Activated naive CD4-positive, alpha-beta T cell treated with anti-CD3 and anti-CD28 coated beads, Interleukin-2, amount 50 U/mL, for 24 hours (primary cell): ENCODE measurements around the gene C22orf31.
A peak's percentile ranks its signal among the peaks of the same experiment; 100 is the strongest.
"Not testable (repeated sequence)": the region's sequence is repeated elsewhere in the genome, so short reads cannot be mapped to it uniquely, and the experiment has no call there.

Experiments used
- H3K27ac Mint-ChIP-seq: one replicate; pipeline ENCODE4 v1.8.0; 2021; ENCODE audit warnings: mild to moderate bottlenecking, mixed read lengths
- H3K27me3 Mint-ChIP-seq: one replicate; pipeline ENCODE4 v1.8.0; 2021; ENCODE audit warnings: mixed read lengths
- H3K36me3 Mint-ChIP-seq: one replicate; pipeline ENCODE4 v1.8.0; 2021; ENCODE audit warnings: mixed read lengths
- H3K4me1 Mint-ChIP-seq: one replicate; pipeline ENCODE4 v1.8.0; 2021; ENCODE audit warnings: mixed read lengths
- H3K4me3 Mint-ChIP-seq: one replicate; pipeline ENCODE4 v1.8.0; 2021; ENCODE audit warnings: mild to moderate bottlenecking, mixed read lengths
- H3K9me3 Mint-ChIP-seq: one replicate; pipeline ENCODE4 v1.8.0; 2021; ENCODE audit warnings: mixed read lengths

C22orf31 gene

GRCh38 chr22:29088809-29089208 is 27.2 kb upstream of the C22orf31 start:
- Mint-ChIP-seq H3K27me3 (peaks cover 10% of the 10 kb centered on the region), H3K9me3 (no peaks in the 10 kb centered on the region), H3K36me3 (no peaks in the 10 kb centered on the region), H3K4me3 (no peak overlapping the region), H3K27ac (no peak overlapping the region), H3K4me1 (no peaks in the 10 kb centered on the region)

DNA sequence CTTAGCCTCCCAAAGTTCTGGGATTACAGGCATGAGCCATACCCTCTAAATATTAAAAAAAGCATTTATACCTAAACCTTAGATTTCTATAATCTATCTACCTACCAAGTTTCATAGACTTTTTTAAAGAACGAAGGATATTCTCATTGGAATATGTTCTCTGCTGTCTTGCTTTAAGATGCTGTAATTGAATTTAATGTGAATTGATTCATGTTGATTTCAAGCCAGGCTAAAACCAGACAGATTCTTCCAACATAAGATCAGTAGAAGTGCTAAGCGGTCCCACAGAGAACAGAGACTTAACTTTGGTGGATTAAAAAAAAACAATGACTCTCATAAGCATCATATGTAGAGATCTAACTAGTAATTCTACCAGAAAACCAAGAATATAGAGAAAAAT is 25.4 kb upstream of the C22orf31 start:
- H3K27ac Mint-ChIP-seq: no peak overlapping the region
- H3K4me3 Mint-ChIP-seq: no peak overlapping the region
- H3K27me3 Mint-ChIP-seq: peaks cover 9% of the 10 kb centered on the region
- no peaks in the 10 kb centered on the region for H3K4me1 Mint-ChIP-seq
- no peaks in the 10 kb centered on the region for H3K36me3 Mint-ChIP-seq
- no peaks in the 10 kb centered on the region for H3K9me3 Mint-ChIP-seq

DNA sequence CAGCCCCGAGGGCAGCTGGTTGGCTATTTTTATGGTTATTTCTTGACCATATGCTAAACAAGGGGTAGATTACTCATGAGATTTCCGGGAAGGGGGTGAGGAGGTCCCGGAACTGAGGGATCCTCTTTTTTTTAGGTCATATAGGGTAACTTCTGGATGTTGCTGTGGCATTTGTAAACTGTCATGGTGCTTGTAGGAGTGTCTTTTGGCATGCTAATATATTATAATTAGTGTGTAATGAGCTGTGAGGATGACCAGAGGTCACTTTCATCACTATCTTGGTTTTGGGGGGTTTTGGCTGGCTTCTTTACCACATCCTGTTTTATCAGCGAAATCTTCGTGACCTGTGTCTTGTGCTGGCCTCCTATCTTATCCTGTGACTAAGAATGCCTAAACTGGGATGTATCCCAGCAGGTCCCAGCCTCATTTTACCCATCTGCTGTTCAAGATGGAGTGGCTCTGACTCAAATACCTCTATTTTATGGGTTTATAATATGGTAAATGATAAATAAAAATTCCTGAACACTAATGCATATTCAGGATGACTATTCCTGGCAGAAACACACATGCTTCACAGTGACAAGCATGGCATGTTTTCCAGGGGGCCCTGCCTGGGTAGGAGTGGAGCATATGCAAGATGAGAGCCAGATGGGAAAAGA is 22.4 kb upstream of the C22orf31 start:
- no peak overlapping the region for H3K27ac Mint-ChIP-seq
- H3K27me3 Mint-ChIP-seq: peaks cover 10% of the 10 kb centered on the region
- H3K4me3 Mint-ChIP-seq: no peak overlapping the region
- H3K36me3 Mint-ChIP-seq: no peaks in the 10 kb centered on the region
- H3K9me3 Mint-ChIP-seq: no peaks in the 10 kb centered on the region
- no peaks in the 10 kb centered on the region for H3K4me1 Mint-ChIP-seq

- peaks cover 14% of the 10 kb centered on the region for H3K27me3 Mint-ChIP-seq
- H3K4me1 Mint-ChIP-seq, H3K27ac Mint-ChIP-seq, H3K36me3 Mint-ChIP-seq, H3K4me3 Mint-ChIP-seq, H3K9me3 Mint-ChIP-seq: not testable (repeated sequence)
Observed at GRCh38 chr22:29083576-29083932, 21.9 kb upstream of the C22orf31 start.

DNA sequence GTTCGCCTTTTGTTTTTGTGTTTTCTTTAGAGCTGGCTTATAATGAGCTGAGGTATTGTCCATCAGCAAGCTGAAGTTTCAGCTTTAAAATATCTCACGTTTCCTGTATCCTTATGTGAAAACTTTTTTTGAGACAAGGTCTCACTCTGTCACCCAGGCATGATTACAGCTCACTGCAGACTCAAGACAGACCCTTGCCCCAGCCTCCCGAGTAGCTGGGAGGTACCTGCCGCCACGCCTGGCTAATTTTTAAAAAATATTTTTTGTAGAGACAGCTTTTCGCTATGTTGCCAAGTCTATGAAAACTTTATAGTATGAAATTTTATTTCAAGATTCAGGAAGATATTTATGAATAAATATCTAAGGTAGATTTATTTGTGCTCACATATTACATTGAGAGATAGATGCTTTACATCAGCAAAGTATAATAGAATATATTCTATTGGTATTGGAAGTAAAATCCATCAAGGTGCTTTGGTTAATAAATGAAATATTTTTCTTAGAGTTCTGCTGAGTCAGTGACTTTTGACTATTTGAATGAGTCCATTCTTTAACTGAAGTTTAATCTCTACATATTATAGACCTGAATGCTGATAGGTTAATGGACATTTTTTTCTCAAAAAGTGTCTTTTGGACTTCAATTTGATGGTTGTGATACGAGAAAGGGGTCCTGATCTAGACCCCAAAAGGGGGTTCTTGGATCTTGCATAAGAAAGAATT is 21.4 kb upstream of the C22orf31 start:
- Mint-ChIP-seq H3K4me3 (no peak overlapping the region), H3K27ac (no peak overlapping the region), H3K9me3 (no peaks in the 10 kb centered on the region), H3K27me3 (peaks cover 17% of the 10 kb centered on the region), H3K36me3 (no peaks in the 10 kb centered on the region), H3K4me1 (no peaks in the 10 kb centered on the region)

DNA sequence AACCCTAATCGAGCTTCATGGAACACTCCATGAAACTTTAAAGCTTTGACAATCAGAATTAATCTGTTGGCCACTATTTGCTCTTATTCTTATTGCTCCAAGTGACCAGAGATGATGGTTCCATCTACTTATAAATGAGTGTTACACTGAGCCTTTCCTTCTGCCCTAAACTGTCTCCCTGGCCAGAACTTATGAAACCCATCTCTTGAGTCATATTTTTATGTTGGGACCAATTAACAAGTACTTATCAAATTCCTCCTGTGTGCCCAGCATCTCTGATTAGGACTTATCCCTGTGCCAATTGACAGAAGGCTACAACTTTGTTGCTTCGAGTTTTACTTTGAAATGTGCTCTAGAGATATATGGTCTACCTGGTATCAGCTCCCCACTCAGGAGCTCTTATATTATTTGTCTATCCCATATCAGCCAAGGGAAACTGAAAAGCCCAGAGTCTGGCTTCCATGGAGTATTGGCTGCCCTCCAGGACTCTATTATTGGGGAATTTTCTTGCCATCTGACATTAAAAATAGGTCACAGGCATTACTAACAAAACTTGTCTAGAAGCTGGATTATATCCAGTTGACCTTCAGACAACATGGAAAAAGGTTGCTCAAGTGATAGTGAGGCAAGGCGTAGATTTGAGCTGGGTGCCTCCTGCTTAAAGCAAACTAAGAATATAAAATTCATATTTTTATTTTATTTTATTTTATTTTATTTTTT is 20.0 kb upstream of the C22orf31 start:
- H3K9me3 Mint-ChIP-seq: no peaks in the 10 kb centered on the region
- H3K36me3 Mint-ChIP-seq: no peaks in the 10 kb centered on the region
- peaks cover 17% of the 10 kb centered on the region for H3K27me3 Mint-ChIP-seq
- H3K27ac Mint-ChIP-seq: no peak overlapping the region
- no peaks in the 10 kb centered on the region for H3K4me1 Mint-ChIP-seq
- H3K4me3 Mint-ChIP-seq: no peak overlapping the region

DNA sequence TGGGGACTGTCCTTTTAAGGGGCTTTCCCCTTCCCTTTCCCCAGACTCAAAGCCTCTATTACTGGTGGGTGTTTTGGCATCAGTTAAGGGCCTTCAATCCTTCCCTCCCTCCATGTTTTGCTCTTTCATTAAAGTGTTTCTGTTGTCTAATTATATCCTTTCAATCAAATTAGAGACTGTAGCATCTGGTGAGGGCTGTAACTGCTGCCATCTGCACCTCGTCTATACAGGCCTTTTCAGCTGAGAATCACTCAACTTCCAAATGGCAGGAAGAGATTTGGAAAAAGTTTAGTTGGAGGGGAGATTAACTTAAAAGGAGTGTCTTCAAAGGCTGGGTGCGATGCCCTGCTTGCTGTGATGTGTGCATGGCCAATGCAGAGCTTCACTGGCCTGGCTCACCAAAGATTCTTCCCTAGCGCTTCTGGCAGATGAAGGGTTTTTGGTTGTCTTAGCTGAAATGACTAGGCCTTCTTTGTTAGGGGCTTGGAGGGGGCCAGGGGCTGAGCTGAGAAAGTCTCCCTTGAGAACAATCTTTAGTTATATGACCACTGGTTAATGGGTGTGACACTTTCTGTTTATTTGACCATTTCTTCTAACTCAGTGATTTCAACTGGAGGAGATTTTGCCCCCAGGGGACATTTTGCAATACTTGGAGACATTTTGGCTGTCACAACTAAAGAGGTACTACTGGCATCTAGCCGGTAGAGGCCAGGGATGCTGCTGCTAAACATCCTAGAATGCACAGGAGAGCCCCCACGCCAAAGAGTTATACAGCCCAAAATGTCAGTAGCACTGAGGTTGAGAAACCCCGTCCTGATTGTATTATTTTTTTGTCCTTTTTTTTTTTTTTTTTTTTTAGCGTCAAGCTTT is 18.7 kb upstream of the C22orf31 start:
- Mint-ChIP-seq H3K27ac (no peak overlapping the region), H3K9me3 (no peaks in the 10 kb centered on the region), H3K36me3 (peaks cover 2% of the 10 kb centered on the region), H3K4me3 (no peak overlapping the region), H3K27me3 (peaks cover 25% of the 10 kb centered on the region), H3K4me1 (no peaks in the 10 kb centered on the region)

GRCh38 chr22:29079218-29079901 is 17.7 kb upstream of the C22orf31 start:
- H3K27ac Mint-ChIP-seq: peak overlapping the region; percentile 59
- no peaks in the 10 kb centered on the region for H3K9me3 Mint-ChIP-seq
- H3K36me3 Mint-ChIP-seq: peaks cover 2% of the 10 kb centered on the region
- H3K27me3 Mint-ChIP-seq: peaks cover 30% of the 10 kb centered on the region
- H3K4me1 Mint-ChIP-seq: peaks cover 2% of the 10 kb centered on the region
- no peak overlapping the region for H3K4me3 Mint-ChIP-seq

GRCh38 chr22:29078869-29079207 is 17.2 kb upstream of the C22orf31 start:
- peaks cover 34% of the 10 kb centered on the region for H3K27me3 Mint-ChIP-seq
- H3K9me3 Mint-ChIP-seq: no peaks in the 10 kb centered on the region
- no peak overlapping the region for H3K27ac Mint-ChIP-seq
- H3K36me3 Mint-ChIP-seq: peaks cover 2% of the 10 kb centered on the region
- H3K4me1 Mint-ChIP-seq: peaks cover 7% of the 10 kb centered on the region
- no peak overlapping the region for H3K4me3 Mint-ChIP-seq

DNA sequence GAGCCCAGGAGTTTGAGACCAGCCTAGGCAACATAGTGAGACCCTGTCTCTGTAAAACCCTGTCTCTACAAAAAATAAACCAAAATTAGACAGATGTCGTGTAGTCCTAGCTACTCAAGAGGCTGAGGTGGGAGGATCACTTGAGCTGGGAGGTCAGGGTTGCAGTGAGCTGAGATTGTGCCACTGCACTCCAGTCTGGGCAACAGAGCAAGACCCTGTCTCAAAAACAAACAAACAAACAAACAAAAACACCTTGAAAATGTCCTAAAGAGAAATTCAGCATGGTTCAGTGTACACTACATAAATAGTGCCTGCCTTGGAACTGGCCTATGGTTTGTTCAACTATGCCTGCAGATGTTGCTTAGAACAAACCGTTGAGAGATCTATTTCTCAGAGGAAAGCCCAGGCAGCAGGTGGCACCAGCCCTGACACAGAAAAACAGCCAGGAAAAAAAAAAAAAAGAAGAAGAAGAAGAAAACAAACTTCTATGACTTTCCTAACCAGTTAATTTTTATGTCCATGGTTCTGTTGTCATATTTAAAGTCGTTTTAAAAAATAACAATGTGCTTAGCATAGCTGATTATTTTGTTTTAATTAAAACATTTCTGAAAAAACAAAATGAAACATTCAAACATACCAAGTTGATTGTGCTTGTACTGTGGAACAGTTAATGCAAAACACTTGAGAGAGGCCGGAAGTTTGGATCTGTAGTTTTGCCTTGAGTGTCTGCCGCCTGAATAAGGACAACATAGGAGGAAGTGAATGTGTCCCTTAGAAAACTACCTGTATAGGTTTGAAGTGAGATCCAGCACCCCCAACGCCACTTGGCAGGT is 16.6 kb upstream of the C22orf31 start:
- peaks cover 34% of the 10 kb centered on the region for H3K27me3 Mint-ChIP-seq
- H3K36me3 Mint-ChIP-seq: peaks cover 2% of the 10 kb centered on the region
- no peak overlapping the region for H3K4me3 Mint-ChIP-seq
- peak overlapping the region; percentile 9 for H3K27ac Mint-ChIP-seq
- no peaks in the 10 kb centered on the region for H3K9me3 Mint-ChIP-seq
- H3K4me1 Mint-ChIP-seq: peaks cover 8% of the 10 kb centered on the region

GRCh38 chr22:29074276-29074772 is 12.7 kb upstream of the C22orf31 start:
- Mint-ChIP-seq H3K4me1 (peaks cover 26% of the 10 kb centered on the region), H3K9me3 (no peaks in the 10 kb centered on the region), H3K36me3 (peaks cover 2% of the 10 kb centered on the region), H3K4me3 (peak overlapping the region; percentile 59), H3K27ac (no peak overlapping the region), H3K27me3 (peaks cover 41% of the 10 kb centered on the region)

- Mint-ChIP-seq H3K27me3 (peaks cover 36% of the 10 kb centered on the region), H3K9me3 (no peaks in the 10 kb centered on the region), H3K4me3 (peak overlapping the region; percentile 59), H3K36me3 (peaks cover 2% of the 10 kb centered on the region), H3K27ac (no peak overlapping the region), H3K4me1 (peaks cover 26% of the 10 kb centered on the region)
Observed at GRCh38 chr22:29073618-29074275, 12.1 kb upstream of the C22orf31 start.

- Mint-ChIP-seq H3K4me3 (peak within 1 kb of the TSS; percentile 78), H3K27ac (no peak within 1 kb of the TSS), H3K4me1 (peaks cover 26% of the 10 kb centered on the region), H3K9me3 (no peaks in the 10 kb centered on the region), H3K27me3 (peaks cover 30% of the 10 kb centered on the region), H3K36me3 (peaks cover 2% of the 10 kb centered on the region)
Observed at GRCh38 chr22:29072979-29073617, 11.5 kb upstream of the C22orf31 start, which contains the start of gene KREMEN1. Gene KREMEN1 (plus strand): TSS chr22:29073035. CDS start chr22:29073131, 96 bp downstream.
